Body of pancreas (tissue), 4 donors: ENCODE measurements around the gene GCNT1.

Experiments
- CTCF ChIP-seq, 7 experiments: fragments of 450-650 bp in 4 of 7; fragments of 200-600 bp in 3 of 7; sonication (generic) in 3 of 7; IDR thresholded peaks; one replicate each; pipeline ENCODE4 v1.5.1; 2016 to 2019; ENCODE audit warnings: antibody characterized with exemption in 7 of 7
- POLR2A ChIP-seq, 3 donors: fragments of 450-650 bp; IDR thresholded peaks; one replicate each; pipeline ENCODE4 v1.6.1; 2016; ENCODE audit warnings: antibody characterized with exemption in 3 of 3, mild to moderate bottlenecking in 2 of 3

- no peak for TF ChIP-seq POLR2A (IDR thresholded peaks at IDR 0.05)
- peak in 5 of 7 experiments; percentile 15 to 35 (median 16) for TF ChIP-seq CTCF (IDR thresholded peaks at IDR 0.05)
These were observed 983 bp downstream of the GCNT1 start for GRCh38 chr9:76459694-76460635.
